Measurements from ENCODE around the gene OR10G6.

GRCh38 chr11:124041254-124041653 is 46.3 kb upstream of the OR10G6 start, which contains the start of gene OR10G7:
- no peak for TF ChIP-seq POLR2A (IDR thresholded peaks at IDR 0.05)
- TF ChIP-seq CTCF (IDR thresholded peaks at IDR 0.05 in 4 of 5, conservative IDR thresholded peaks at IDR 0.05 in 1 of 5) = no peak

Measured in gastrocnemius medialis (tissue), 4 donors.